ENCODE results near the gene COX6A2.
A peak's percentile ranks its signal among the peaks of the same experiment; 100 is the strongest.

Gene COX6A2

GRCh38 chr16:31464781-31465260, 36.7 kb upstream of the COX6A2 start:
- in situ Hi-C loops (cut with HindIII; ENCODE audit: low pct_ligation_motif_present, low pct_unique_long_range_greater_than_20kb, low sequenced_read_pairs) = loop anchor here (10.0 kb wide), 1 partner anchor 60 kb away; the partner anchor contains the start of gene AHSP
- no peak for DNase-seq

- no peak for DNase-seq
- in situ Hi-C loops (cut with HindIII; ENCODE audit: low pct_ligation_motif_present, low pct_unique_long_range_greater_than_20kb, low sequenced_read_pairs) = loop anchor here (10.0 kb wide), 1 partner anchor 60 kb away; the partner anchor contains the start of gene AHSP
Measured at GRCh38 chr16:31464348-31464769, 36.2 kb upstream of the COX6A2 start.

GRCh38 chr16:31461921-31462804, 34.0 kb upstream of the COX6A2 start:
- in situ Hi-C loops (cut with HindIII; ENCODE audit: low pct_ligation_motif_present, low pct_unique_long_range_greater_than_20kb, low sequenced_read_pairs) = loop anchor here (10.0 kb wide), 1 partner anchor 63 kb away; the partner anchor contains the start of gene AHSP

GRCh38 chr16:31461201-31461920, 33.2 kb upstream of the COX6A2 start:
- no peak for DNase-seq
- in situ Hi-C loops (cut with HindIII; ENCODE audit: low pct_ligation_motif_present, low pct_unique_long_range_greater_than_20kb, low sequenced_read_pairs) = loop anchor here (10.0 kb wide), 1 partner anchor 63 kb away; the partner anchor contains the start of gene AHSP

More at GRCh38 chr16:31461921-31462804, 34.0 kb upstream of the COX6A2 start:
- no peak for DNase-seq

- peak; percentile 74 for DNase-seq
- in situ Hi-C loops (cut with HindIII; ENCODE audit: low pct_ligation_motif_present, low pct_unique_long_range_greater_than_20kb, low sequenced_read_pairs) = loop anchor here (10.0 kb wide), 1 partner anchor 64 kb away; the partner anchor contains the start of gene AHSP
Measured at GRCh38 chr16:31460582-31461002, 32.4 kb upstream of the COX6A2 start.

GRCh38 chr16:31459687-31460581, 31.8 kb upstream of the COX6A2 start:
- DNase-seq = peak; percentile 100
- in situ Hi-C loops (cut with HindIII; ENCODE audit: low pct_ligation_motif_present, low pct_unique_long_range_greater_than_20kb, low sequenced_read_pairs) = loop anchor here (10.0 kb wide), 1 partner anchor 65 kb away; the partner anchor contains the start of gene AHSP

GRCh38 chr16:31458844-31459686, 30.9 kb upstream of the COX6A2 start, which contains the start of gene ARMC5:
ARMC5 (plus strand) TSS chr16:31459501; CDS start chr16:31459525, 24 bp downstream.
- in situ Hi-C loops (cut with HindIII; ENCODE audit: low pct_ligation_motif_present, low pct_unique_long_range_greater_than_20kb, low sequenced_read_pairs) = no loop called here
- DNase-seq = peak; percentile 99

- DNase-seq = peak; percentile 54
- in situ Hi-C loops (cut with HindIII; ENCODE audit: low pct_ligation_motif_present, low pct_unique_long_range_greater_than_20kb, low sequenced_read_pairs) = no loop called here
Measured at GRCh38 chr16:31458073-31458843, 30.1 kb upstream of the COX6A2 start.

GRCh38 chr16:31456988-31457360, 28.8 kb upstream of the COX6A2 start:
- in situ Hi-C loops (cut with HindIII; ENCODE audit: low pct_ligation_motif_present, low pct_unique_long_range_greater_than_20kb, low sequenced_read_pairs) = no loop called here
- DNase-seq = no peak

GRCh38 chr16:31455601-31456314, 27.6 kb upstream of the COX6A2 start:
- peak; percentile 56 for DNase-seq
- in situ Hi-C loops (cut with HindIII; ENCODE audit: low pct_ligation_motif_present, low pct_unique_long_range_greater_than_20kb, low sequenced_read_pairs) = no loop called here

GRCh38 chr16:31453255-31454204, 25.4 kb upstream of the COX6A2 start:
- in situ Hi-C loops (cut with HindIII; ENCODE audit: low pct_ligation_motif_present, low pct_unique_long_range_greater_than_20kb, low sequenced_read_pairs) = no loop called here
- DNase-seq = peak; percentile 32

GRCh38 chr16:31452631-31453106, 24.5 kb upstream of the COX6A2 start:
- peak; percentile 87 for DNase-seq
- in situ Hi-C loops (cut with HindIII; ENCODE audit: low pct_ligation_motif_present, low pct_unique_long_range_greater_than_20kb, low sequenced_read_pairs) = no loop called here

- in situ Hi-C loops (cut with HindIII; ENCODE audit: low pct_ligation_motif_present, low pct_unique_long_range_greater_than_20kb, low sequenced_read_pairs) = no loop called here
- DNase-seq = peak; percentile 89
Measured at GRCh38 chr16:31451681-31452351, 23.7 kb upstream of the COX6A2 start.

GRCh38 chr16:31451201-31451600, 23.0 kb upstream of the COX6A2 start:
- in situ Hi-C loops (cut with HindIII; ENCODE audit: low pct_ligation_motif_present, low pct_unique_long_range_greater_than_20kb, low sequenced_read_pairs) = no loop called here
- no peak for DNase-seq
